VCaP (cell line): ENCODE measurements around the gene FHAD1.
"Not testable (repeated sequence)": the region's sequence is repeated elsewhere in the genome, so short reads cannot be mapped to it uniquely, and the experiment has no call there.

Source experiments
- H3K27ac ChIP-seq: fragments of 450-650 bp; 2 replicates; pipeline ENCODE4 v1.5.1; 2017
- CTCF ChIP-seq: fragments of 450-650 bp; conservative IDR thresholded peaks from 2 replicates; pipeline ENCODE4 v1.5.1; 2017; ENCODE audit warnings: mild to moderate bottlenecking, moderate library complexity

The FHAD1 gene

DNA sequence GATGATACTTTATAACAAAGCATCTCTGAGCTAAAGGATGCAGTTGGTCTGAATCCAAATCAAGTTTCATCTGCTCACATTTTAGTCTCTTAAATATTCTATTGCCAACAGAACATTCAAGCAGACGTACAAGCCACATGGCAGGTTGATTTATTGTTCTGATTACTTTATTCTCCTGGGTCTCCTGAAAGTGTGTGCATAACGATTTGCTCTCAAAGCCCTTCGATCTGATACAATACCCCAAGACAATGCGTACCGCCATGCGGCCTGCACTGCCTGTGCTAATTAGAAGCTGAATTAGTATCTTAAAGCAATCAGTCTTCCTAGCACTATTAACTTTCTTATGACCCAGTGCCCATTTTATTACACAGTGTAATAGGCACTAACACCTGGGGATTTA lies 56.9 kb downstream of the FHAD1 start:
- no peak for TF ChIP-seq CTCF
- no peak overlapping the region for H3K27ac ChIP-seq

GRCh38 chr1:15304708-15305467 lies 57.9 kb downstream of the FHAD1 start:
- peak; percentile 90 for TF ChIP-seq CTCF
- H3K27ac ChIP-seq: no peak overlapping the region

DNA sequence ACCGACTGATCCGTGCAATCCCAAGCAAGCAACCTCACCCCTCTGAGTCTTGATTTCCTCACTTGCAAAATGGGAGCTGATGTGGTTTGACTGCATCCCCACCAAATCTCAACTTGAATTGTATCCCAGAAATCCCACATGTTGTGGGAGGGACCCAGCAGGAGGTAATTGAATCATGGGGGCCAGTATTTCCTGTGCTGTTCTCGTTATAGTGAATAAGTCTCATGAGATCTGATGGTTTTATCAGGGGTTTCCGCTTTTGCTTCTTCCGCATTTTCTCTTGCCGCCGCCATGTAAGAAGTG lies 58.4 kb downstream of the FHAD1 start:
- no peak for TF ChIP-seq CTCF
- H3K27ac ChIP-seq: no peak overlapping the region

DNA sequence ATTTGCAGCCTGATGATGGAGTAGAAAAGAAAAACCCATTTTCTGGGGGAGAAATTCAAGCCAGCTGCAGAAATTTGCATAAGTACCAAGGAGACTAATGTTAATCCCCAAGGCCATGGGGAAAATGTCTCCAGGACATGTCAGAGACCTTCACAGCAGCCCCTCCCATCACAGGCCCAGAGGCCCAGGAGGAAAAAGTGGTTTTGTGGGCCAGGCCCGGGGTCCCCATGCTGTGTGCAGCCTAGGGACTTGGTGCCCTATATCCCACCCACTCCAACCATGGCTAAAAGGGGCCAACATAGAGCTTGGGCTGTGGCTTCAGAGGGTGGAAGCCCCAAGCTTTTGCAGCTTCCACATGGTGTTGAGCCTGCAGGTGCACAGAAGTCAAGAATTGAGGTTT lies 59.3 kb downstream of the FHAD1 start:
- not testable (repeated sequence) for H3K27ac ChIP-seq

DNA sequence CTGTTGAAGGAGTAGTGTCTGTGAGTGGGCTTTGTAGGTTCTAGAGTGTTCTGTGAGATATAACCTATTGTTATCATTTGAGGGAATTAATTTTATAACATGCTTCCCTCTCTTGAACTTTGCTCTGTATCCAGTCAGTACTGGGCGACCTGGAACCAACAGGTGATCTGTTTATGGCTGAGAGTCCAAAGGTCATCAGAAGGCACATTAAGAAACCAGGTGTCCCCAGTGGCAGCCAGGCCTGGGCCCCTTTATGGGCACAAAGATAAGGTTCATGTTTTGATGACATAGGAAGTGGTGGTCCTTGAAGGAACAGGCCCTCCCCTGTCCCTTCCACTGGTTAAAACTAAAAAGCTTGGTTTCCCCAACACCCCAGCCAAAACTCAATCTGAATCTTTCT lies 61.1 kb downstream of the FHAD1 start:
- peak overlapping the region; percentile 44; the same call in 1 of the 2 replicates for H3K27ac ChIP-seq
- TF ChIP-seq CTCF: no peak

DNA sequence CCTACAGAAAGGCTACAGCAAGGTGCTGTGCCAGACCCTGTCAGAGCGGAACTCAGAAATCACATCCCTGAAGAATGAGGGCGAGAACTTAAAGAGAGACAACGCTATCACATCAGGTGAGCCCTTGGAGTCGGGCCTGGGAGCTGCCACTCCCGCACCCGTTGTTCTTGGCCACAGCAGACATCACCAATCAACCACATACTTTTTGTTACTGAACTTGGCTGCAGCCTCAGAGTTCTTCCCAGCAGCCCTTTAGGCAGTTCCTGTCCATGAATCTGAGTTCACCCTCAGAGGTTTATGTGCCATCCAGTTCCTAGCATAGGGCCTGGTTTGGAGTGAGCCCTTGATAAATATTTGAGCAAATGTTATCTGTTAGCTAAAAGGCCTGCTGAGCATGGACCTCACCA lies 61.6 kb downstream of the FHAD1 start:
- peak overlapping the region; percentile 44; the same call in 1 of the 2 replicates for H3K27ac ChIP-seq
- no peak for TF ChIP-seq CTCF

- no peak for TF ChIP-seq CTCF
- H3K27ac ChIP-seq: no peak overlapping the region
These were observed 62.7 kb downstream of the FHAD1 start for GRCh38 chr1:15309687-15310086.

GRCh38 chr1:15310544-15310943 lies 63.5 kb downstream of the FHAD1 start:
- no peak for TF ChIP-seq CTCF

More at GRCh38 chr1:15310544-15310943, 63.5 kb downstream of the FHAD1 start:
- H3K27ac ChIP-seq: no peak overlapping the region
